ENCODE data around the gene SRSF6. TPM values are rescaled to one million over a fixed set of nuclear protein-coding genes. Genes with fewer than 3 reads are reported as not detected.

The SRSF6 gene
- total and polyA plus RNA-seq, 2 experiments from 2014 or later = 60.1 to 61.5 TPM

- Histone ChIP-seq H3F3A (replicated peaks; ENCODE audit: low read depth) (peaks cover 7% of the 10 kb centered on the region; the same call in 1 of the 2 replicates), H3K4me1 (ENCODE audit: insufficient read depth) (no peaks in the 10 kb centered on the region), H3K27ac (ENCODE audit: low read depth) (no peak overlapping the region), H3K27me3 (ENCODE audit: insufficient read depth) (no peaks in the 10 kb centered on the region), H3K9me2 (ENCODE audit: insufficient read depth) (peaks cover 7% of the 10 kb centered on the region; the same call in 1 of the 2 replicates), H2AFZ (no peak overlapping the region), H3K4me3 (no peak overlapping the region), H3K36me3 (ENCODE audit: insufficient read depth) (peaks cover 49% of the 10 kb centered on the region), H3K4me2 (no peak overlapping the region), H4K20me1 (replicated peaks; ENCODE audit: insufficient read depth) (peaks cover 23% of the 10 kb centered on the region), H3K79me2 (replicated peaks; ENCODE audit: insufficient read depth) (peaks cover 33% of the 10 kb centered on the region)
- no peak for ATAC-seq
- H3K9me3 Mint-ChIP-seq = peaks cover 3% of the 10 kb centered on the region; the same call in 2 of the 3 replicates
- H3K27ac Mint-ChIP-seq = peak overlapping the region; percentile 69; the same call in 1 of the 2 replicates
- peak overlapping the region; percentile 93 for H3K4me3 Mint-ChIP-seq
- no peak for TF ChIP-seq POLR2AphosphoS5 (IDR thresholded peaks at IDR 0.05; ENCODE audit: low read depth)
- TF ChIP-seq, protein P1, sequence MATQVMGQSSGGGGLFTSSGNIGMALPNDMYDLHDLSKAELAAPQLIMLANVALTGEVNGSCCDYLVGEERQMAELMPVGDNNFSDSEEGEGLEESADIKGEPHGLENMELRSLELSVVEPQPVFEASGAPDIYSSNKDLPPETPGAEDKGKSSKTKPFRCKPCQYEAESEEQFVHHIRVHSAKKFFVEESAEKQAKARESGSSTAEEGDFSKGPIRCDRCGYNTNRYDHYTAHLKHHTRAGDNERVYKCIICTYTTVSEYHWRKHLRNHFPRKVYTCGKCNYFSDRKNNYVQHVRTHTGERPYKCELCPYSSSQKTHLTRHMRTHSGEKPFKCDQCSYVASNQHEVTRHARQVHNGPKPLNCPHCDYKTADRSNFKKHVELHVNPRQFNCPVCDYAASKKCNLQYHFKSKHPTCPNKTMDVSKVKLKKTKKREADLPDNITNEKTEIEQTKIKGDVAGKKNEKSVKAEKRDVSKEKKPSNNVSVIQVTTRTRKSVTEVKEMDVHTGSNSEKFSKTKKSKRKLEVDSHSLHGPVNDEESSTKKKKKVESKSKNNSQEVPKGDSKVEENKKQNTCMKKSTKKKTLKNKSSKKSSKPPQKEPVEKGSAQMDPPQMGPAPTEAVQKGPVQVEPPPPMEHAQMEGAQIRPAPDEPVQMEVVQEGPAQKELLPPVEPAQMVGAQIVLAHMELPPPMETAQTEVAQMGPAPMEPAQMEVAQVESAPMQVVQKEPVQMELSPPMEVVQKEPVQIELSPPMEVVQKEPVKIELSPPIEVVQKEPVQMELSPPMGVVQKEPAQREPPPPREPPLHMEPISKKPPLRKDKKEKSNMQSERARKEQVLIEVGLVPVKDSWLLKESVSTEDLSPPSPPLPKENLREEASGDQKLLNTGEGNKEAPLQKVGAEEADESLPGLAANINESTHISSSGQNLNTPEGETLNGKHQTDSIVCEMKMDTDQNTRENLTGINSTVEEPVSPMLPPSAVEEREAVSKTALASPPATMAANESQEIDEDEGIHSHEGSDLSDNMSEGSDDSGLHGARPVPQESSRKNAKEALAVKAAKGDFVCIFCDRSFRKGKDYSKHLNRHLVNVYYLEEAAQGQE (IDR thresholded peaks at IDR 0.05; ENCODE audit: unreplicated experiment) = no peak
- no peak for TF ChIP-seq ETS1 (IDR thresholded peaks at IDR 0.05)
- TF ChIP-seq, protein P2, sequence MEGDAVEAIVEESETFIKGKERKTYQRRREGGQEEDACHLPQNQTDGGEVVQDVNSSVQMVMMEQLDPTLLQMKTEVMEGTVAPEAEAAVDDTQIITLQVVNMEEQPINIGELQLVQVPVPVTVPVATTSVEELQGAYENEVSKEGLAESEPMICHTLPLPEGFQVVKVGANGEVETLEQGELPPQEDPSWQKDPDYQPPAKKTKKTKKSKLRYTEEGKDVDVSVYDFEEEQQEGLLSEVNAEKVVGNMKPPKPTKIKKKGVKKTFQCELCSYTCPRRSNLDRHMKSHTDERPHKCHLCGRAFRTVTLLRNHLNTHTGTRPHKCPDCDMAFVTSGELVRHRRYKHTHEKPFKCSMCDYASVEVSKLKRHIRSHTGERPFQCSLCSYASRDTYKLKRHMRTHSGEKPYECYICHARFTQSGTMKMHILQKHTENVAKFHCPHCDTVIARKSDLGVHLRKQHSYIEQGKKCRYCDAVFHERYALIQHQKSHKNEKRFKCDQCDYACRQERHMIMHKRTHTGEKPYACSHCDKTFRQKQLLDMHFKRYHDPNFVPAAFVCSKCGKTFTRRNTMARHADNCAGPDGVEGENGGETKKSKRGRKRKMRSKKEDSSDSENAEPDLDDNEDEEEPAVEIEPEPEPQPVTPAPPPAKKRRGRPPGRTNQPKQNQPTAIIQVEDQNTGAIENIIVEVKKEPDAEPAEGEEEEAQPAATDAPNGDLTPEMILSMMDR (conservative IDR thresholded peaks at IDR 0.05; ENCODE audit: low read depth in 2 of 2) = no peak
- TF ChIP-seq JUNB (IDR thresholded peaks at IDR 0.05; ENCODE audit: unreplicated experiment) = no peak
- TF ChIP-seq ZNF462 (CRISPR knock-in tag; IDR thresholded peaks at IDR 0.05) = no peak
- no peak for TF ChIP-seq NANOG (IDR thresholded peaks at IDR 0.05; ENCODE audit: borderline replicate concordance)
- no peak for TF ChIP-seq STAT1 (IDR thresholded peaks at IDR 0.05; ENCODE audit: unreplicated experiment)
- no peak for TF ChIP-seq ZNF331 (CRISPR knock-in tag; IDR thresholded peaks at IDR 0.05; ENCODE audit: low read depth)
- no peak for TF ChIP-seq CREB1 (CRISPR knock-in tag; IDR thresholded peaks at IDR 0.05; ENCODE audit: low read depth)
- no peak for TF ChIP-seq EZH2phosphoT487 (IDR thresholded peaks at IDR 0.05; ENCODE audit: unreplicated experiment)
- TF ChIP-seq EZH2 (IDR thresholded peaks at IDR 0.05; ENCODE audit: low read depth, unreplicated experiment) = no peak
- TF ChIP-seq ZNF114 (CRISPR knock-in tag; IDR thresholded peaks at IDR 0.05) = no peak
- peaks cover 11% of the 10 kb centered on the region for H3K4me1 Mint-ChIP-seq
- peaks cover 10% of the 10 kb centered on the region for H3K27me3 Mint-ChIP-seq (ENCODE audit: insufficient read depth, low read depth, poor library complexity)
- H3K36me3 Mint-ChIP-seq (ENCODE audit: low read depth) = peaks cover 68% of the 10 kb centered on the region
- DNase-seq (ENCODE audit: low spot score) = no peak
Measured at GRCh38 chr20:43460172-43460829, 2.6 kb downstream of the SRSF6 start.

Measured in GM23338 (cell line).